H1 (cell line): ENCODE data around the gene APBA2. TPM values are rescaled to one million over a fixed set of nuclear protein-coding genes. Genes with fewer than 3 reads are reported as not detected.

Experiments used
- BCL11A ChIP-seq, 2 experiments: IDR thresholded peaks; one replicate each; pipeline ENCODE4 v1.6.1; 2011; ENCODE audit warnings: low read depth in 2 of 2, low read length in 2 of 2, mild to moderate bottlenecking in 2 of 2
- CTBP2 ChIP-seq: IDR thresholded peaks from 2 replicates; pipeline ENCODE4 v1.7.0; 2011; ENCODE audit warnings: borderline replicate concordance, mild to moderate bottlenecking, moderate library complexity, mixed read lengths, low read length; ENCODE audit not compliant: insufficient read depth, insufficient read length
- polyA plus RNA-seq, 7 experiments: library from polyadenylated mRNA; depleted of rRNA in 3 of 7; stranded (reverse) in 5 of 7; unstranded in 2 of 7; fragments of >200 nt in 5 of 7; fragments of 200-250 nt in 2 of 7; gene quantifications; 1 replicate in 5 of 7; 2 replicates in 1 of 7; 4 replicates in 1 of 7; pipeline versions ENCODE4 v1.2.1 to v1.2.3, GENCODE V29; 2011 to 2013; ENCODE audit warnings: missing spikeins in 2 of 7, mixed read lengths in 2 of 7
- total RNA-seq: library from RNA; stranded (reverse); fragmentation: NEBNext Ultra II Directional; extraction: Animal tissue kit (Norgen Biotek cat#: 25700); gene quantifications from 2 replicates; pipeline ENCODE4 v1.2.1, GENCODE V29; 2021

APBA2 gene
- total and polyA plus RNA-seq, 2 of the 8 experiments (the other 6 are each of a cell fraction or from before 2014, with no cell fraction given): 15.5 to 19.0 TPM

- TF ChIP-seq BCL11A (IDR thresholded peaks at IDR 0.05; ENCODE audit: low read depth in 2 of 2, low read length in 2 of 2) (no peak), CTBP2 (no peak)
- TF ChIP-seq, all 59 proteins: peak for 0
Measured at GRCh38 chr15:29095746-29096145, 210.0 kb downstream of the APBA2 start (continued).
